HepG2 (cell line): ENCODE results near the gene ERBB3. TPM values are rescaled to one million over a fixed set of nuclear protein-coding genes. Genes with fewer than 3 reads are reported as not detected.

Source experiments
- DMAP1 ChIP-seq: IDR thresholded peaks from 2 replicates; pipeline ENCODE4 v1.6.1; 2016
- FOSL2 ChIP-seq: sonication (generic); formaldehyde crosslinking; IDR thresholded peaks from 2 replicates; pipeline ENCODE4 v1.4.0; 2020; ENCODE audit warnings: missing genetic modification reagents
- MAF1 ChIP-seq: sonication (generic); formaldehyde crosslinking; IDR thresholded peaks from 2 replicates; pipeline ENCODE4 v1.5.0; 2020; ENCODE audit warnings: missing genetic modification reagents, borderline replicate concordance
- MEIS1 ChIP-seq: sonication (generic); formaldehyde crosslinking; IDR thresholded peaks from 2 replicates; pipeline ENCODE4 v1.9.0; 2021; ENCODE audit warnings: mild to moderate bottlenecking, missing genetic modification reagents, moderate library complexity, borderline replicate concordance
- RBM22 ChIP-seq: fragments of 200-400 bp; formaldehyde crosslinking; optimal IDR thresholded peaks from 2 replicates; pipeline ENCODE3; 2017; ENCODE audit warnings: mild to moderate bottlenecking, low read length, moderate library complexity
- SALL1 ChIP-seq: sonication (generic); formaldehyde crosslinking; IDR thresholded peaks from 2 replicates; pipeline ENCODE4 v1.8.0; 2022; ENCODE audit warnings: mild to moderate bottlenecking, missing genetic modification reagents
- SMYD3 ChIP-seq: sonication (generic); formaldehyde crosslinking; IDR thresholded peaks from 2 replicates; pipeline ENCODE4 v1.8.1; 2023; ENCODE audit warnings: mild to moderate bottlenecking, missing genetic modification reagents
- TBP ChIP-seq: sonication (generic); formaldehyde crosslinking; IDR thresholded peaks from 2 replicates; pipeline ENCODE4 v1.5.0; 2020; ENCODE audit warnings: missing genetic modification reagents
- YY1 ChIP-seq: IDR thresholded peaks from 2 replicates; pipeline ENCODE4 v1.6.1; 2011; ENCODE audit warnings: low read length, low read depth, moderate library complexity, mild to moderate bottlenecking; ENCODE audit not compliant: insufficient read depth, insufficient replicate concordance
- ZNF121 ChIP-seq: sonication (generic); formaldehyde crosslinking; IDR thresholded peaks from 2 replicates; pipeline ENCODE4 v1.5.0; 2020; ENCODE audit warnings: mild to moderate bottlenecking, missing genetic modification reagents
- ZNF335 ChIP-seq: sonication (generic); formaldehyde crosslinking; IDR thresholded peaks from 2 replicates; pipeline ENCODE4 v1.4.0; 2020; ENCODE audit warnings: missing genetic modification reagents
- ZNF367 ChIP-seq: sonication (generic); formaldehyde crosslinking; IDR thresholded peaks from 2 replicates; pipeline ENCODE4 v1.4.0; 2020; ENCODE audit warnings: missing genetic modification reagents, borderline replicate concordance
- ZNF550 ChIP-seq: sonication (generic); formaldehyde crosslinking; IDR thresholded peaks from 2 replicates; pipeline ENCODE4 v1.4.0; 2020; ENCODE audit warnings: mild to moderate bottlenecking, missing genetic modification reagents, borderline replicate concordance
- ZNF563 ChIP-seq: sonication (generic); formaldehyde crosslinking; IDR thresholded peaks from 2 replicates; pipeline ENCODE4 v1.8.0; 2022; ENCODE audit warnings: mild to moderate bottlenecking, moderate library complexity, missing genetic modification reagents
- ZNF598 ChIP-seq: sonication (generic); formaldehyde crosslinking; IDR thresholded peaks from 2 replicates; pipeline ENCODE4 v1.5.1; 2020; ENCODE audit warnings: mild to moderate bottlenecking, missing genetic modification reagents, borderline replicate concordance
- ZNF629 ChIP-seq: sonication (generic); formaldehyde crosslinking; conservative IDR thresholded peaks from 2 replicates; pipeline ENCODE4 v1.5.0; 2020; ENCODE audit warnings: missing genetic modification reagents
- ZNF839 ChIP-seq: sonication (generic); formaldehyde crosslinking; IDR thresholded peaks from 2 replicates; pipeline ENCODE4 v1.4.0; 2020; ENCODE audit warnings: missing genetic modification reagents, mild to moderate bottlenecking, borderline replicate concordance
- polyA plus RNA-seq, 8 experiments: library from polyadenylated mRNA; depleted of rRNA in 3 of 8; stranded (reverse) in 7 of 8; unstranded in 1 of 8; fragments of >200 nt; fragmentation: Illumina TruSeq in 4 of 8; extraction: Trizol in 4 of 8; gene quantifications; 2 replicates each; pipeline versions ENCODE4 v1.2.1 to v1.2.3, GENCODE V29; 2011 to 2016; ENCODE audit warnings: low read depth in 4 of 8, missing spikeins in 1 of 8, mixed read lengths in 1 of 8; ENCODE audit not compliant: insufficient read depth in 1 of 8
- total RNA-seq, 5 experiments: library from RNA; depleted of rRNA; stranded (reverse); fragments of >200 nt; fragmentation: Illumina TruSeq; extraction: Trizol; gene quantifications; 2 replicates each; pipeline ENCODE4 v1.2.3, GENCODE V29; 2016; ENCODE audit warnings: low read depth in 1 of 5
- TF ChIP-seq, protein P1 (sequence below): IDR thresholded peaks from 2 replicates; pipeline ENCODE4 v1.6.1; 2016; ENCODE audit warnings: low read depth, control low read depth
- TF ChIP-seq, protein P2 (sequence below): sonication (generic); formaldehyde crosslinking; IDR thresholded peaks from 2 replicates; pipeline ENCODE4 v1.5.1; 2020; ENCODE audit warnings: mild to moderate bottlenecking, missing genetic modification reagents
- TF ChIP-seq, protein P3 (sequence below): conservative IDR thresholded peaks from 2 replicates; pipeline ENCODE4 v1.6.1; 2018; ENCODE audit warnings: missing genetic modification reagents
- TF ChIP-seq, protein P4 (sequence below): sonication (generic); formaldehyde crosslinking; IDR thresholded peaks from 2 replicates; pipeline ENCODE4 v1.5.0; 2020; ENCODE audit warnings: mild to moderate bottlenecking, missing genetic modification reagents

Gene ERBB3
- total and polyA plus RNA-seq, 2 of the 13 experiments (the other 11 are each of a cell fraction or from before 2014, with no cell fraction given): 93.6 to 358 TPM

DNA sequence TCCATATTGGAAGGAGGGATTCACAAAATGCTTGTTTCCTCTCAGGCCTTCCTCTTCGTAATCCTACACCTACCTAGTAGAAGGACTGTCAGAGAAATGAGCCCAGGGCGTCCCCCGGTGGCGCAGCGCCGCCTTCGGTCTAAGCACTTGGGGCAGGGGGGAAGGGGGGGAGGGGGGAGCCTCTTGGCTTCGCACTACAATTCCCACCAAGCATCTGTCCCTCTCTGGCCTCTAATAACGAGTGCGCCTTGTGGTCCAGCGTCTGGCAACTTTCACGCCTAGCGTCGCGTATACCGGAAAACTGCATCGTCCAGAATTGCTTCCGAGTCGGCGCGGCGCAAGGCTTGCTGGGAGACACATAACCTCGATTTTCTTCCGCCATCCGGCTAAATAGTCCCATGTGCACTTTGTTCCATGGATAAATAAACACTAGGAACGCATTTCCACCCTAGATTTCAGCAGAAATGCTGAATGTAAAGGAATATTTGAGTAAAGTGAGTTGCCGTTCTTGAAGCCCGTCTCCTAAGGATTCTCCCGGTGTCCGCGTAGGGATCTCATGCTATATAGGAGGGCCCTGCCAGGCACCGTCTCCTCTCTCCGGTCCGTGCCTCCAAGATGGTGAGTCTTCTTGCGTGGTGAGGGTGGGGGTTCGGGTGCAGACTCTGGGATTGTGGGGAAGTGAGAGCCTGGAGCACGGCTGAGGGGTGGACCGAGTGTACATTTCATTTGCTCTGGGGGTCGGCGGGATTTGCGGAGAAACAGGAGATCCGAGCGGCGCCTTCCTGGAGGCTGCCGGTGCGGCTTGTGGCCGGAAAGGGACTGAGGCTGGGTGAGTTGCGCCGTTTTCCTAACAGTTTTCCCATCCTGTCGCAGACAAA is 38.2 kb upstream of the ERBB3 start, which contains the start of gene RPS26 (continued):
- no peak for TF ChIP-seq TBP (CRISPR knock-in tag)
- TF ChIP-seq ZNF335 (CRISPR knock-in tag): peak; percentile 80
- peak; percentile 49 for TF ChIP-seq FOSL2 (CRISPR knock-in tag)
- TF ChIP-seq, protein P1, sequence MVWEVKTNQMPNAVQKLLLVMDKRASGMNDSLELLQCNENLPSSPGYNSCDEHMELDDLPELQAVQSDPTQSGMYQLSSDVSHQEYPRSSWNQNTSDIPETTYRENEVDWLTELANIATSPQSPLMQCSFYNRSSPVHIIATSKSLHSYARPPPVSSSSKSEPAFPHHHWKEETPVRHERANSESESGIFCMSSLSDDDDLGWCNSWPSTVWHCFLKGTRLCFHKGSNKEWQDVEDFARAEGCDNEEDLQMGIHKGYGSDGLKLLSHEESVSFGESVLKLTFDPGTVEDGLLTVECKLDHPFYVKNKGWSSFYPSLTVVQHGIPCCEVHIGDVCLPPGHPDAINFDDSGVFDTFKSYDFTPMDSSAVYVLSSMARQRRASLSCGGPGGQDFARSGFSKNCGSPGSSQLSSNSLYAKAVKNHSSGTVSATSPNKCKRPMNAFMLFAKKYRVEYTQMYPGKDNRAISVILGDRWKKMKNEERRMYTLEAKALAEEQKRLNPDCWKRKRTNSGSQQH (CRISPR knock-in tag): peak; percentile 54; the same call in 1 of the 2 replicates
- TF ChIP-seq ZNF367 (CRISPR knock-in tag): 0 out of 2 replicates have a peak, but pooled peaks have one; percentile 74
- 0 out of 2 replicates have a peak, but pooled peaks have one; percentile 51 for TF ChIP-seq ZNF839 (CRISPR knock-in tag)
- TF ChIP-seq MAF1 (CRISPR knock-in tag): no peak
- peak; percentile 40; the same call in 1 of the 2 replicates for TF ChIP-seq SMYD3 (CRISPR knock-in tag)
- TF ChIP-seq RBM22: peak; percentile 33
- TF ChIP-seq ZNF563 (CRISPR knock-in tag): no peak
- TF ChIP-seq, protein P2, sequence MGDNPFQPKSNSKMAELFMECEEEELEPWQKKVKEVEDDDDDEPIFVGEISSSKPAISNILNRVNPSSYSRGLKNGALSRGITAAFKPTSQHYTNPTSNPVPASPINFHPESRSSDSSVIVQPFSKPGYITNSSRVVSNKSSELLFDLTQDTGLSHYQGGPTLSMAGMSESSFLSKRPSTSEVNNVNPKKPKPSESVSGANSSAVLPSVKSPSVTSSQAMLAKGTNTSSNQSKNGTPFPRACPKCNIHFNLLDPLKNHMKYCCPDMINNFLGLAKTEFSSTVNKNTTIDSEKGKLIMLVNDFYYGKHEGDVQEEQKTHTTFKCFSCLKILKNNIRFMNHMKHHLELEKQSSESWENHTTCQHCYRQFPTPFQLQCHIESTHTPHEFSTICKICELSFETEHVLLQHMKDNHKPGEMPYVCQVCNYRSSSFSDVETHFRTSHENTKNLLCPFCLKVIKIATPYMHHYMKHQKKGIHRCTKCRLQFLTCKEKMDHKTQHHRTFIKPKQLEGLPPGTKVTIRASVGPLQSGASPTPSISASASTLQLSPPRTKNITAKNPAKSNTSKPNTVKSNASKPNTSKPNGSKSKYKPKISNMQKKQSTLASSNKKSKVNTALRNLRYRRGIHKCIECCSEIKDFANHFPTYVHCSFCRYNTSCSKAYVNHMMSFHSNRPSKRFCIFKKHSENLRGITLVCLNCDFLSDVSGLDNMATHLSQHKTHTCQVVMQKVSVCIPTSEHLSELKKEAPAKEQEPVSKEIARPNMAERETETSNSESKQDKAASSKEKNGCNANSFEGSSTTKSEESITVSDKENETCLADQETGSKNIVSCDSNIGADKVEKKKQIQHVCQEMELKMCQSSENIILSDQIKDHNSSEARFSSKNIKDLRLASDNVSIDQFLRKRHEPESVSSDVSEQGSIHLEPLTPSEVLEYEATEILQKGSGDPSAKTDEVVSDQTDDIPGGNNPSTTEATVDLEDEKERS (CRISPR knock-in tag): no peak; the same call in 1 of the 2 replicates
- peak; percentile 58; the same call in 1 of the 2 replicates for TF ChIP-seq ZNF550 (CRISPR knock-in tag)
- 0 out of 2 replicates have a peak, but pooled peaks have one; percentile 5 for TF ChIP-seq ZNF121 (CRISPR knock-in tag)
- 0 out of 2 replicates have a peak, but pooled peaks have one; percentile 72 for TF ChIP-seq MEIS1
- no peak for TF ChIP-seq ZNF598
- peak; percentile 63 for TF ChIP-seq YY1
- TF ChIP-seq, protein P3, sequence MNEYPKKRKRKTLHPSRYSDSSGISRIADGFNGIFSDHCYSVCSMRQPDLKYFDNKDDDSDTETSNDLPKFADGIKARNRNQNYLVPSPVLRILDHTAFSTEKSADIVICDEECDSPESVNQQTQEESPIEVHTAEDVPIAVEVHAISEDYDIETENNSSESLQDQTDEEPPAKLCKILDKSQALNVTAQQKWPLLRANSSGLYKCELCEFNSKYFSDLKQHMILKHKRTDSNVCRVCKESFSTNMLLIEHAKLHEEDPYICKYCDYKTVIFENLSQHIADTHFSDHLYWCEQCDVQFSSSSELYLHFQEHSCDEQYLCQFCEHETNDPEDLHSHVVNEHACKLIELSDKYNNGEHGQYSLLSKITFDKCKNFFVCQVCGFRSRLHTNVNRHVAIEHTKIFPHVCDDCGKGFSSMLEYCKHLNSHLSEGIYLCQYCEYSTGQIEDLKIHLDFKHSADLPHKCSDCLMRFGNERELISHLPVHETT (CRISPR knock-in tag): peak; percentile 94
- peak; percentile 52 for TF ChIP-seq ZNF629 (CRISPR knock-in tag)
- TF ChIP-seq, protein P4, sequence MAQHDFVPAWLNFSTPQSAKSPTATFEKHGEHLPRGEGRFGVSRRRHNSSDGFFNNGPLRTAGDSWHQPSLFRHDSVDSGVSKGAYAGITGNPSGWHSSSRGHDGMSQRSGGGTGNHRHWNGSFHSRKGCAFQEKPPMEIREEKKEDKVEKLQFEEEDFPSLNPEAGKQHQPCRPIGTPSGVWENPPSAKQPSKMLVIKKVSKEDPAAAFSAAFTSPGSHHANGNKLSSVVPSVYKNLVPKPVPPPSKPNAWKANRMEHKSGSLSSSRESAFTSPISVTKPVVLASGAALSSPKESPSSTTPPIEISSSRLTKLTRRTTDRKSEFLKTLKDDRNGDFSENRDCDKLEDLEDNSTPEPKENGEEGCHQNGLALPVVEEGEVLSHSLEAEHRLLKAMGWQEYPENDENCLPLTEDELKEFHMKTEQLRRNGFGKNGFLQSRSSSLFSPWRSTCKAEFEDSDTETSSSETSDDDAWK: no peak
- TF ChIP-seq SALL1 (CRISPR knock-in tag): peak; percentile 67
- peak; percentile 96 for TF ChIP-seq DMAP1 (CRISPR knock-in tag)
